HEK293 (cell line): ENCODE measurements around the gene ALG12.
A peak's percentile ranks its signal among the peaks of the same experiment; 100 is the strongest.

Experiments used
- CTCF ChIA-PET: fragments of 350-600 bp; formaldehyde crosslinking; extraction: SDS; loops from one replicate; lab custom pipeline; 2021; ENCODE audit warnings: antibody characterized with exemption; lab: Yijun Ruan, JAX
- POLR2A ChIA-PET: fragments of 300-600 bp; formaldehyde crosslinking; extraction: SDS; loops from one replicate; lab custom pipeline; 2020; ENCODE audit warnings: antibody characterized with exemption, inconsistent platforms; lab: Yijun Ruan, JAX
- H3K27ac ChIP-seq: fragments of 200-500 bp; sonication (Bioruptor generic); 2 replicates; pipeline ENCODE4 v1.5.1; 2014; ENCODE audit warnings: low read depth, low read length, control low read depth, inconsistent platforms; ENCODE audit errors: extremely low read depth
- H3K36me3 ChIP-seq, 2 experiments: fragments of 200-500 bp in 1 of 2; sonication (Bioruptor generic) in 1 of 2; 1 replicate in 1 of 2; 2 replicates in 1 of 2; pipeline ENCODE4 v1.5.1; 2014 to 2017; ENCODE audit warnings: inconsistent platforms in 2 of 2, low read length in 2 of 2; ENCODE audit not compliant: control insufficient read depth in 2 of 2, insufficient read depth in 1 of 2
- H3K4me1 ChIP-seq: fragments of 200-500 bp; sonication (Bioruptor generic); 2 replicates; pipeline ENCODE4 v1.5.1; 2014; ENCODE audit warnings: mild to moderate bottlenecking, low read length, inconsistent platforms; ENCODE audit not compliant: control insufficient read depth, insufficient read depth
- H3K4me3 ChIP-seq: 2 replicates; pipeline ENCODE4 v1.5.1; 2011; ENCODE audit warnings: low read depth, mild to moderate bottlenecking, control low read depth, low read length, moderate library complexity
- H3K9me3 ChIP-seq: fragments of 200-500 bp; sonication (Bioruptor generic); 2 replicates; pipeline ENCODE4 v1.5.1; 2014; ENCODE audit warnings: low read depth, low read length, inconsistent platforms; ENCODE audit not compliant: control insufficient read depth, insufficient read depth
- ATF2 ChIP-seq: fragments of 450-650 bp; formaldehyde crosslinking; IDR thresholded peaks from 2 replicates; pipeline ENCODE4 v1.5.1; 2016; ENCODE audit warnings: missing biosample characterization, missing genetic modification characterization, low read depth
- BCL6B ChIP-seq: fragments of 450-650 bp; formaldehyde crosslinking; IDR thresholded peaks from 2 replicates; pipeline ENCODE4 v1.5.1; 2017; ENCODE audit warnings: missing biosample characterization, missing genetic modification characterization
- GLIS1 ChIP-seq: fragments of 450-650 bp; formaldehyde crosslinking; IDR thresholded peaks from 2 replicates; pipeline ENCODE4 v1.5.1; 2016; ENCODE audit warnings: missing biosample characterization, missing genetic modification characterization
- GLIS2 ChIP-seq: fragments of 450-650 bp; formaldehyde crosslinking; IDR thresholded peaks from 2 replicates; pipeline ENCODE4 v1.5.1; 2016; ENCODE audit warnings: missing biosample characterization, missing genetic modification characterization
- KLF10 ChIP-seq: fragments of 450-650 bp; IDR thresholded peaks from 2 replicates; pipeline ENCODE4 v1.5.1; 2018; ENCODE audit warnings: missing biosample characterization, mild to moderate bottlenecking, missing genetic modification characterization
- PRDM6 ChIP-seq: fragments of 450-650 bp; formaldehyde crosslinking; IDR thresholded peaks from 2 replicates; pipeline ENCODE4 v1.5.1; 2017; ENCODE audit warnings: missing biosample characterization, missing genetic modification characterization
- RBAK ChIP-seq: fragments of 450-650 bp; formaldehyde crosslinking; IDR thresholded peaks from 2 replicates; pipeline ENCODE4 v1.5.1; 2016; ENCODE audit warnings: missing biosample characterization, missing genetic modification characterization
- SCRT1 ChIP-seq: fragments of 450-650 bp; formaldehyde crosslinking; IDR thresholded peaks from 2 replicates; pipeline ENCODE4 v1.5.1; 2016; ENCODE audit warnings: missing biosample characterization, missing genetic modification characterization, borderline replicate concordance
- SP2 ChIP-seq: fragments of 450-650 bp; formaldehyde crosslinking; IDR thresholded peaks from 2 replicates; pipeline ENCODE4 v1.5.1; 2016; ENCODE audit warnings: missing biosample characterization, missing genetic modification characterization
- TCF7L2 ChIP-seq: IDR thresholded peaks from 2 replicates; pipeline ENCODE4 v1.6.1; 2011; ENCODE audit warnings: low read depth, mild to moderate bottlenecking, inconsistent platforms, low read length, moderate library complexity, borderline replicate concordance
- TSHZ1 ChIP-seq: fragments of 450-650 bp; formaldehyde crosslinking; IDR thresholded peaks from 2 replicates; pipeline ENCODE4 v1.5.1; 2016; ENCODE audit warnings: missing biosample characterization, missing genetic modification characterization, borderline replicate concordance
- ZBTB1 ChIP-seq: fragments of 450-650 bp; formaldehyde crosslinking; IDR thresholded peaks from 2 replicates; pipeline ENCODE4 v1.5.1; 2016; ENCODE audit warnings: missing biosample characterization, missing genetic modification characterization
- ZBTB20 ChIP-seq: fragments of 450-650 bp; formaldehyde crosslinking; IDR thresholded peaks from 2 replicates; pipeline ENCODE4 v1.5.1; 2016; ENCODE audit warnings: missing biosample characterization, missing genetic modification characterization
- ZBTB48 ChIP-seq: fragments of 450-650 bp; formaldehyde crosslinking; IDR thresholded peaks from 2 replicates; pipeline ENCODE4 v1.5.1; 2016; ENCODE audit warnings: missing biosample characterization, missing genetic modification characterization
- ZBTB49 ChIP-seq: fragments of 450-650 bp; formaldehyde crosslinking; IDR thresholded peaks from 2 replicates; pipeline ENCODE4 v1.5.1; 2016; ENCODE audit warnings: missing biosample characterization, missing genetic modification characterization, low read depth
- ZIC2 ChIP-seq: fragments of 450-650 bp; formaldehyde crosslinking; IDR thresholded peaks from 2 replicates; pipeline ENCODE4 v1.5.1; 2016; ENCODE audit warnings: missing biosample characterization, missing genetic modification characterization
- ZNF138 ChIP-seq: fragments of 450-650 bp; formaldehyde crosslinking; IDR thresholded peaks from 2 replicates; pipeline ENCODE4 v1.5.1; 2016; ENCODE audit warnings: missing biosample characterization, missing genetic modification characterization, borderline replicate concordance
- ZNF169 ChIP-seq: fragments of 450-650 bp; formaldehyde crosslinking; IDR thresholded peaks from 2 replicates; pipeline ENCODE4 v1.5.1; 2016; ENCODE audit warnings: missing biosample characterization, missing genetic modification characterization
- ZNF184 ChIP-seq: fragments of 450-650 bp; IDR thresholded peaks from 2 replicates; pipeline ENCODE4 v1.5.1; 2018; ENCODE audit warnings: missing biosample characterization, mild to moderate bottlenecking, missing genetic modification characterization
- ZNF202 ChIP-seq: fragments of 450-650 bp; formaldehyde crosslinking; IDR thresholded peaks from 2 replicates; pipeline ENCODE4 v1.5.1; 2016; ENCODE audit warnings: missing biosample characterization, missing genetic modification characterization, borderline replicate concordance
- ZNF501 ChIP-seq: fragments of 450-650 bp; formaldehyde crosslinking; IDR thresholded peaks from 2 replicates; pipeline ENCODE4 v1.5.1; 2016; ENCODE audit warnings: missing biosample characterization, missing genetic modification characterization
- ZNF513 ChIP-seq: fragments of 450-650 bp; IDR thresholded peaks from 2 replicates; pipeline ENCODE4 v1.5.1; 2018; ENCODE audit warnings: missing biosample characterization, missing genetic modification characterization
- ZNF610 ChIP-seq: fragments of 450-650 bp; formaldehyde crosslinking; IDR thresholded peaks from 2 replicates; pipeline ENCODE4 v1.5.1; 2016; ENCODE audit warnings: missing biosample characterization, missing genetic modification characterization, borderline replicate concordance
- ZNF837 ChIP-seq: fragments of 450-650 bp; formaldehyde crosslinking; IDR thresholded peaks from 2 replicates; pipeline ENCODE4 v1.5.1; 2016; ENCODE audit warnings: missing biosample characterization, missing genetic modification characterization

The ALG12 gene

GRCh38 chr22:49954991-49955580 is 36.8 kb upstream of the ALG12 start:
- H3K4me1 ChIP-seq, result peaks cover 4% of the 10 kb centered on the region; the same call in 1 of the 2 replicates
- ChIA-PET POLR2A (no interaction called here), CTCF (interaction anchor here (0.5 to 0.6 kb wide), 2 partner anchors 12 to 98 kb away, joined by 5 read pairs; no protein-coding TSS in a partner anchor)
- H3K27ac ChIP-seq, result no peak overlapping the region
- no peaks in the 10 kb centered on the region for H3K36me3 ChIP-seq
- no peaks in the 10 kb centered on the region for H3K9me3 ChIP-seq
- H3K4me3 ChIP-seq, result no peak overlapping the region
- no peak for TF ChIP-seq ZBTB49 (tag by site-specific recombination)
- no peak for TF ChIP-seq SCRT1 (tag by site-specific recombination)
- TF ChIP-seq ZBTB1, result no peak
- TF ChIP-seq RBAK (tag by site-specific recombination), result no peak
- TF ChIP-seq GLIS1 (tag by site-specific recombination), result 0 out of 2 replicates have a peak, but pooled peaks have one; percentile 13
- TF ChIP-seq KLF10 (tag by site-specific recombination), result no peak
- no peak for TF ChIP-seq ZNF501 (tag by site-specific recombination)
- TF ChIP-seq ZNF513 (tag by site-specific recombination), result no peak
- no peak for TF ChIP-seq ZNF169
- TF ChIP-seq ZIC2 (tag by site-specific recombination), result peak; percentile 7; the same call in 1 of the 2 replicates
- no peak for TF ChIP-seq SP2
- no peak for TF ChIP-seq PRDM6 (tag by site-specific recombination)
- peak; percentile 53; the same call in 1 of the 2 replicates for TF ChIP-seq GLIS2 (tag by site-specific recombination)
- no peak for TF ChIP-seq TSHZ1
- TF ChIP-seq ZNF202 (tag by site-specific recombination), result no peak
- no peak for TF ChIP-seq ZBTB48 (tag by site-specific recombination)

- Histone ChIP-seq H3K4me1 (no peaks in the 10 kb centered on the region; the same call in 1 of the 2 replicates), H3K36me3 (no peaks in the 10 kb centered on the region), H3K4me3 (no peak overlapping the region), H3K9me3 (no peaks in the 10 kb centered on the region), H3K27ac (no peak overlapping the region)
- CTCF ChIA-PET, result no interaction called here
- POLR2A ChIA-PET, result no interaction called here
- TF ChIP-seq ZNF837 (tag by site-specific recombination), result no peak
- TF ChIP-seq ZNF610 (tag by site-specific recombination), result no peak
- no peak for TF ChIP-seq ZNF138 (tag by site-specific recombination)
- TF ChIP-seq TCF7L2, result no peak
- no peak for TF ChIP-seq ATF2 (tag by site-specific recombination)
- no peak for TF ChIP-seq ZNF184 (tag by site-specific recombination)
- TF ChIP-seq BCL6B (tag by site-specific recombination), result no peak
- no peak for TF ChIP-seq ZBTB20 (tag by site-specific recombination)
- no peak for TF ChIP-seq ZIC2 (tag by site-specific recombination)
Observed at GRCh38 chr22:49954354-49954753, 36.1 kb upstream of the ALG12 start.
